A549 (cell line): ENCODE data around the gene TBC1D2B. TPM values are rescaled to one million over a fixed set of nuclear protein-coding genes. Genes with fewer than 3 reads are reported as not detected.
A peak's percentile ranks its signal among the peaks of the same experiment; 100 is the strongest.
"Not testable (repeated sequence)": the region's sequence is repeated elsewhere in the genome, so short reads cannot be mapped to it uniquely, and the experiment has no call there.

ENCODE experiments used
- ATAC-seq, 2 experiments: fragments of 200-7000 bp in 1 of 2; fragments of >200 bp in 1 of 2; cut with Nextera tagmentation in 1 of 2; cut with Tn5 transposase in 1 of 2; 3 replicates each; pipeline versions ENCODE4 v1.8.0 to v1.9.1; 2018 to 2020; ENCODE audit warnings: mild to moderate bottlenecking in 1 of 2, moderate library complexity in 1 of 2
- CTCF ChIA-PET: fragments of 300-600 bp; sonication (Branson Sonifier 250); formaldehyde crosslinking; extraction: SDS; loops from one replicate; lab custom pipeline; 2021; ENCODE audit warnings: antibody characterized with exemption, inconsistent platforms; lab: Yijun Ruan, JAX
- POLR2A ChIA-PET: fragments of 350-600 bp; formaldehyde crosslinking; extraction: SDS; loops from one replicate; lab custom pipeline; 2021; ENCODE audit warnings: antibody characterized with exemption, inconsistent platforms; lab: Yijun Ruan, JAX
- DNase-seq, 2 experiments: peaks; one replicate each; pipeline versions ENCODE4 v3.0.0 to v3.0.0-alpha.2; 2011 to 2016; ENCODE audit warnings: low read depth in 1 of 2, low spot score in 1 of 2
- FAIRE-seq: peaks from 2 replicates; lab custom pipeline; 2011; peaks lifted over from hg19 to GRCh38; lab: Jason Lieb, UNC
- H3K27ac ChIP-seq, 2 experiments: fragments of >200 bp; sonication (Bioruptor Twin); formaldehyde crosslinking; 3 replicates each; pipeline ENCODE4 v1.5.1; 2016 to 2017
- H3K4me1 ChIP-seq: fragments of >200 bp; sonication (Bioruptor Twin); formaldehyde crosslinking; 3 replicates; pipeline ENCODE4 v1.6.1; 2016
- H3K4me2 ChIP-seq: fragments of >200 bp; sonication (Bioruptor Twin); formaldehyde crosslinking; 3 replicates; pipeline ENCODE4 v1.6.1; 2016
- H3K4me3 ChIP-seq: fragments of >200 bp; sonication (Bioruptor Twin); formaldehyde crosslinking; 3 replicates; pipeline ENCODE4 v1.5.1; 2016
- H3K9me3 ChIP-seq: fragments of >200 bp; sonication (Bioruptor Twin); formaldehyde crosslinking; 3 replicates; pipeline ENCODE4 v1.6.1; 2016
- CBX2 ChIP-seq: fragments of 200-600 bp; sonication (generic); IDR thresholded peaks from 2 replicates; pipeline ENCODE4 v1.6.1; 2016; ENCODE audit warnings: low read depth, mild to moderate bottlenecking, borderline replicate concordance
- CBX8 ChIP-seq: fragments of 200-600 bp; sonication (generic); IDR thresholded peaks from 2 replicates; pipeline ENCODE4 v1.6.1; 2016
- CEBPB ChIP-seq, 2 experiments: fragments of >200 bp in 1 of 2; sonication (Bioruptor Twin) in 1 of 2; formaldehyde crosslinking in 1 of 2; IDR thresholded peaks; 2 replicates each; pipeline ENCODE4 v1.6.1; 2012 to 2016
- CHD4 ChIP-seq: fragments of 200-600 bp; sonication (generic); IDR thresholded peaks from 2 replicates; pipeline ENCODE4 v1.6.1; 2016; ENCODE audit warnings: antibody characterized with exemption, mild to moderate bottlenecking, borderline replicate concordance
- ELK1 ChIP-seq: fragments of 150-350 bp; IDR thresholded peaks from 2 replicates; pipeline ENCODE4 v1.6.1; 2014; ENCODE audit warnings: low read depth, mild to moderate bottlenecking, low read length
- FOSB ChIP-seq: fragments of 250-450 bp; sonication (Bioruptor Pico); IDR thresholded peaks from 2 replicates; pipeline ENCODE4 v1.5.0; 2020; ENCODE audit warnings: mild to moderate bottlenecking, moderate library complexity
- FOSL2 ChIP-seq, 2 experiments: fragments of 450-650 bp in 1 of 2; fragments of >200 bp in 1 of 2; sonication (Bioruptor Twin) in 1 of 2; formaldehyde crosslinking; IDR thresholded peaks; 2 replicates each; pipeline versions ENCODE4 v1.5.0 to v1.6.1; 2016 to 2020; ENCODE audit warnings: mild to moderate bottlenecking in 1 of 2, moderate library complexity in 1 of 2
- HOXA7 ChIP-seq: fragments of 250-450 bp; sonication (Bioruptor Pico); IDR thresholded peaks from 2 replicates; pipeline ENCODE4 v1.5.0; 2020; ENCODE audit warnings: mild to moderate bottlenecking, moderate library complexity
- HOXB13 ChIP-seq: fragments of 250-450 bp; sonication (Bioruptor Pico); IDR thresholded peaks from 2 replicates; pipeline ENCODE4 v1.5.0; 2020; ENCODE audit warnings: low read depth, mild to moderate bottlenecking, moderate library complexity
- HOXB5 ChIP-seq: fragments of 250-450 bp; sonication (Bioruptor Pico); IDR thresholded peaks from 2 replicates; pipeline ENCODE4 v1.5.0; 2020; ENCODE audit warnings: mild to moderate bottlenecking, moderate library complexity
- KDM1A ChIP-seq: fragments of 200-600 bp; sonication (generic); IDR thresholded peaks from 2 replicates; pipeline ENCODE4 v1.6.1; 2016; ENCODE audit warnings: low read depth, mild to moderate bottlenecking
- MAFK ChIP-seq: fragments of 450-650 bp; IDR thresholded peaks from 2 replicates; pipeline ENCODE4 v1.6.1; 2014; ENCODE audit not compliant: partially characterized antibody
- MYC ChIP-seq: IDR thresholded peaks from 2 replicates; pipeline ENCODE4 v1.6.1; 2012; ENCODE audit warnings: mild to moderate bottlenecking, inconsistent platforms, low read length, improper control_type of control experiment, borderline replicate concordance
- NPAS2 ChIP-seq: fragments of 250-450 bp; sonication (Bioruptor Pico); IDR thresholded peaks from 2 replicates; pipeline ENCODE4 v1.8.0; 2022; ENCODE audit warnings: mild to moderate bottlenecking, moderate library complexity, borderline replicate concordance
- PHF8 ChIP-seq: fragments of 200-600 bp; sonication (generic); IDR thresholded peaks from 2 replicates; pipeline ENCODE4 v1.6.1; 2016; ENCODE audit warnings: low read depth, mild to moderate bottlenecking, antibody characterized with exemption, moderate library complexity, borderline replicate concordance
- POLR2A ChIP-seq: IDR thresholded peaks from 2 replicates; pipeline ENCODE4 v1.6.1; 2012; ENCODE audit warnings: mild to moderate bottlenecking, low read length
- RAD21 ChIP-seq, 2 experiments: fragments of >200 bp in 1 of 2; sonication (Bioruptor Twin) in 1 of 2; formaldehyde crosslinking in 1 of 2; IDR thresholded peaks in 1 of 2; conservative IDR thresholded peaks in 1 of 2; 2 replicates in 1 of 2; 3 replicates in 1 of 2; pipeline ENCODE4 v1.6.1; 2012 to 2018; ENCODE audit warnings: inconsistent platforms in 1 of 2
- TFCP2L1 ChIP-seq: fragments of 250-450 bp; sonication (Bioruptor Pico); IDR thresholded peaks from 2 replicates; pipeline ENCODE4 v1.5.0; 2021; ENCODE audit warnings: mild to moderate bottlenecking
- ZC3H11A ChIP-seq: fragments of 450-650 bp; IDR thresholded peaks from 2 replicates; pipeline ENCODE4 v1.6.1; 2014; ENCODE audit warnings: antibody characterized with exemption, mild to moderate bottlenecking
- WGBS: methylation state at CpG from one replicate; pipeline ENCODE4 v1.1.6; 2017; ENCODE audit errors: missing lambda C conversion rate; 5-methylcytosine and 5-hydroxymethylcytosine counted together
- polyA plus RNA-seq, 4 experiments: library from polyadenylated mRNA; depleted of rRNA in 3 of 4; stranded (reverse); fragments of >200 nt; fragmentation: RNase III in 1 of 4; extraction: RNeasy Plus Mini Kit Qiagen cat#74134 plus additional on column Dnase treatment in 1 of 4; gene quantifications; 2 replicates in 3 of 4; 3 replicates in 1 of 4; pipeline ENCODE4 v1.2.3, GENCODE V29; 2011 to 2017
- TF ChIP-seq, protein P1 (sequence below): fragments of 450-650 bp; IDR thresholded peaks from 2 replicates; pipeline ENCODE4 v1.6.1; 2014; ENCODE audit warnings: antibody characterized with exemption
- TF ChIP-seq, protein P2 (sequence below): fragments of >200 bp; sonication (Bioruptor Twin); formaldehyde crosslinking; IDR thresholded peaks from 3 replicates; pipeline ENCODE4 v1.6.1; 2016

TBC1D2B gene
- polyA plus RNA-seq, 2 of the 4 experiments (the other 2 are of a cell fraction) = 13.6 to 13.9 TPM

GRCh38 chr15:77981281-77982126, 96.0 kb downstream of the TBC1D2B start:
- POLR2A ChIA-PET = no interaction called here
- no peak for FAIRE-seq
- Histone ChIP-seq H3K4me1 (no peaks in the 10 kb centered on the region), H3K27ac (no peak overlapping the region), H3K4me3 (no peak overlapping the region), H3K9me3 (no peaks in the 10 kb centered on the region), H3K4me2 (no peak overlapping the region)
- CTCF ChIA-PET = interaction anchor here (0.8 to 8.6 kb wide), 4 partner anchors 15 to 259 kb away, joined by 3 to 44 read pairs (median 12); no protein-coding TSS in a partner anchor
- 78% methylated on average over 23 of the region's 30 CpGs for WGBS
- DNase-seq = no peak
- no peak for ATAC-seq
- TF ChIP-seq ZC3H11A (no peak), HOXA7 (CRISPR knock-in tag) (no peak), MYC (no peak), POLR2A (no peak), CBX8 (no peak), HOXB13 (CRISPR knock-in tag) (no peak), TFCP2L1 (CRISPR knock-in tag) (no peak), CEBPB (IDR thresholded peaks at IDR 0.05) (no peak), FOSL2 (IDR thresholded peaks at IDR 0.05) (no peak), FOSL2 (CRISPR knock-in tag; IDR thresholded peaks at IDR 0.05) (no peak), FOSB (CRISPR knock-in tag) (no peak), MAFK (no peak), CBX2 (no peak), HOXB5 (CRISPR knock-in tag) (no peak), CHD4 (no peak)
- TF ChIP-seq, protein P1, sequence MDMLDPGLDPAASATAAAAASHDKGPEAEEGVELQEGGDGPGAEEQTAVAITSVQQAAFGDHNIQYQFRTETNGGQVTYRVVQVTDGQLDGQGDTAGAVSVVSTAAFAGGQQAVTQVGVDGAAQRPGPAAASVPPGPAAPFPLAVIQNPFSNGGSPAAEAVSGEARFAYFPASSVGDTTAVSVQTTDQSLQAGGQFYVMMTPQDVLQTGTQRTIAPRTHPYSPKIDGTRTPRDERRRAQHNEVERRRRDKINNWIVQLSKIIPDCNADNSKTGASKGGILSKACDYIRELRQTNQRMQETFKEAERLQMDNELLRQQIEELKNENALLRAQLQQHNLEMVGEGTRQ = no peak

- H3K27ac ChIP-seq, H3K4me2 ChIP-seq, POLR2A ChIA-PET, H3K4me1 ChIP-seq, DNase-seq, ATAC-seq, H3K9me3 ChIP-seq, H3K4me3 ChIP-seq: not testable (repeated sequence)
- CTCF ChIA-PET = interaction anchor here (1.0 to 8.6 kb wide), 3 partner anchors 14 to 260 kb away, joined by 3 to 44 read pairs (median 20); no protein-coding TSS in a partner anchor
- FAIRE-seq = peak; percentile 89
- 79% methylated on average over 4 of the region's 5 CpGs for WGBS
Observed at GRCh38 chr15:77980674-77981073, 96.8 kb downstream of the TBC1D2B start.

DNA sequence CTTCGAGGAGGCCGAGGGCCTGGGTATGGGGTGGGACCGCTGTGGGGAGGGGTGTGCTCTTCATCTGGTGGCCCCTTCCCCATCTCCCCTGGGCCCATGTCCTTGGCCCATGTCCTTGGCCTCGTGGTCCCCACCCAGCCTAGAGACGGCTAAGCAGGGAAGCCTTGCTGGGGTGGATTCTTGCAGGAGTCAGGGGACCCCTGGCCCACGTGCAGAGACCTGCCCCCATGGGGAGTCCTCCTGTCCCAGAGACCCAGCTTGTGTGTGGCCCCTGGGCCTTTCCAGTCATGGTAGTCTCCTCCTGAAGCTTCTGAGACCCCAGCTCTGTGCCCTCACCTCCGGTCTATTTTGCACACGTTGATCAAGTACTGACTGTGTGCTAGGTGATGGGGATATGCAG, 97.4 kb downstream of the TBC1D2B start:
- H3K4me2 ChIP-seq = no peak overlapping the region
- H3K4me3 ChIP-seq = no peak overlapping the region
- H3K27ac ChIP-seq = no peak overlapping the region
- no peak for FAIRE-seq
- no peaks in the 10 kb centered on the region for H3K9me3 ChIP-seq
- CTCF ChIA-PET = interaction anchor here (4.8 to 8.6 kb wide), 2 partner anchors 13 to 128 kb away, joined by 20 to 44 read pairs; no protein-coding TSS in a partner anchor
- TF ChIP-seq, protein P2, sequence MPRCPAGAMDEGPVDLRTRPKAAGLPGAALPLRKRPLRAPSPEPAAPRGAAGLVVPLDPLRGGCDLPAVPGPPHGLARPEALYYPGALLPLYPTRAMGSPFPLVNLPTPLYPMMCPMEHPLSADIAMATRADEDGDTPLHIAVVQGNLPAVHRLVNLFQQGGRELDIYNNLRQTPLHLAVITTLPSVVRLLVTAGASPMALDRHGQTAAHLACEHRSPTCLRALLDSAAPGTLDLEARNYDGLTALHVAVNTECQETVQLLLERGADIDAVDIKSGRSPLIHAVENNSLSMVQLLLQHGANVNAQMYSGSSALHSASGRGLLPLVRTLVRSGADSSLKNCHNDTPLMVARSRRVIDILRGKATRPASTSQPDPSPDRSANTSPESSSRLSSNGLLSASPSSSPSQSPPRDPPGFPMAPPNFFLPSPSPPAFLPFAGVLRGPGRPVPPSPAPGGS = no peak
- TF ChIP-seq PHF8 (no peak), FOSB (CRISPR knock-in tag) (no peak), KDM1A (no peak), ELK1 (no peak), NPAS2 (CRISPR knock-in tag) (no peak), RAD21 (conservative IDR thresholded peaks at IDR 0.05 in 1 of 2, IDR thresholded peaks at IDR 0.05 in 1 of 2) (no peak)
- 79% methylated on average over 3 of the region's 8 CpGs for WGBS
- no peaks in the 10 kb centered on the region for H3K4me1 ChIP-seq
- POLR2A ChIA-PET = no interaction called here
- no peak for DNase-seq
- ATAC-seq = no peak

GRCh38 chr15:77979157-77979556, 98.4 kb downstream of the TBC1D2B start:
- CTCF ChIA-PET = interaction anchor here (4.8 to 8.6 kb wide), 2 partner anchors 12 to 129 kb away, joined by 20 to 44 read pairs; no protein-coding TSS in a partner anchor
- POLR2A ChIA-PET, DNase-seq, H3K4me1 ChIP-seq, H3K4me2 ChIP-seq, FAIRE-seq, H3K9me3 ChIP-seq, H3K4me3 ChIP-seq, H3K27ac ChIP-seq: not testable (repeated sequence)
- 69% methylated on average over 8 of the region's 8 CpGs for WGBS
- ATAC-seq = peak; percentile 18 to 24; a peak in 4 of 6 replicates

DNA sequence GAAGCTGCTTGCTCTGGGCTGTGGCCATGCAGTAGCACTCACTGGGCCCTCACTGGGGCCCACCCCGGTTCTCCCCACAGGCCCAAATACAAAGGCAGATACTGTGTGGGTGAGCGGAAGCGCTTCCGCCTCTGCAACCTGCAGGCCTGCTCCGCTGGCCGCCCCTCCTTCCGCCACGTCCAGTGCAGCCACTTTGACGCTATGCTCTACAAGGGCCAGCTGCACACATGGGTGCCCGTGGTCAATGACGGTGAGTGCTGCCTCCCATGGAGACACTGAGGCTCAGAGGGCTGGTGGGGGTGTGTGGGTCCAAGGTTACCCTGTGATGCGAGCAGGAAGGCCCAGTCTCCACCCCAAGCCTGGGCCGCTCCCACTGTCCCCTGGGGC, 98.8 kb downstream of the TBC1D2B start:
- H3K27ac ChIP-seq, DNase-seq, H3K4me3 ChIP-seq, H3K4me1 ChIP-seq, FAIRE-seq, POLR2A ChIA-PET, H3K4me2 ChIP-seq, ATAC-seq, H3K9me3 ChIP-seq: not testable (repeated sequence)
- 87% methylated on average over 3 of the region's 13 CpGs for WGBS
- CTCF ChIA-PET = interaction anchor here (0.7 to 1.7 kb wide), 3 partner anchors 11 to 262 kb away, joined by 3 to 10 read pairs (median 3); partner anchors contain the start of gene SH2D7
